RWPE2 (cell line): ENCODE measurements around the gene HOXB6.

ENCODE experiments used
- ATAC-seq: fragments of 200-7000 bp; cut with Tn5 transposase; 3 replicates; pipeline ENCODE4 v1.9.1; 2021; ENCODE audit warnings: low read depth
- DNase-seq: peaks from one replicate; pipeline ENCODE4 v3.0.0-alpha.2; 2020; ENCODE audit warnings: low spot score
- H3K27ac ChIP-seq: fragments of 450-650 bp; 2 replicates; pipeline ENCODE4 v1.5.1; 2017; ENCODE audit warnings: mild to moderate bottlenecking; ENCODE audit not compliant: poor library complexity, severe bottlenecking
- H3K27me3 ChIP-seq: fragments of 250-450 bp; sonication (Bioruptor Pico); 2 replicates; pipeline ENCODE4 v1.5.1; 2021; ENCODE audit warnings: mild to moderate bottlenecking, moderate library complexity; ENCODE audit not compliant: insufficient read depth, poor library complexity, severe bottlenecking
- H3K36me3 ChIP-seq: fragments of 250-450 bp; sonication (Bioruptor Pico); 2 replicates; pipeline ENCODE4 v1.5.1; 2020; ENCODE audit warnings: low read depth, mild to moderate bottlenecking, moderate library complexity
- H3K4me1 ChIP-seq: fragments of 250-450 bp; sonication (Bioruptor Pico); 2 replicates; pipeline ENCODE4 v1.5.1; 2021; ENCODE audit warnings: mild to moderate bottlenecking, moderate library complexity; ENCODE audit not compliant: insufficient read depth, poor library complexity, severe bottlenecking
- H3K4me3 ChIP-seq: fragments of 250-450 bp; sonication (Bioruptor Pico); 2 replicates; pipeline ENCODE4 v1.5.1; 2021; ENCODE audit warnings: mild to moderate bottlenecking, moderate library complexity; ENCODE audit not compliant: severe bottlenecking
- H3K9me3 ChIP-seq: fragments of 250-450 bp; sonication (Bioruptor Pico); 2 replicates; pipeline ENCODE4 v1.5.1; 2021; ENCODE audit warnings: mild to moderate bottlenecking, moderate library complexity; ENCODE audit not compliant: severe bottlenecking
- TF ChIP-seq, protein P1 (sequence below): fragments of 450-650 bp; IDR thresholded peaks from one replicate; pipeline ENCODE4 v1.5.1; 2017; ENCODE audit warnings: mild to moderate bottlenecking, moderate library complexity; ENCODE audit not compliant: poor library complexity, severe bottlenecking

The HOXB6 gene

DNA sequence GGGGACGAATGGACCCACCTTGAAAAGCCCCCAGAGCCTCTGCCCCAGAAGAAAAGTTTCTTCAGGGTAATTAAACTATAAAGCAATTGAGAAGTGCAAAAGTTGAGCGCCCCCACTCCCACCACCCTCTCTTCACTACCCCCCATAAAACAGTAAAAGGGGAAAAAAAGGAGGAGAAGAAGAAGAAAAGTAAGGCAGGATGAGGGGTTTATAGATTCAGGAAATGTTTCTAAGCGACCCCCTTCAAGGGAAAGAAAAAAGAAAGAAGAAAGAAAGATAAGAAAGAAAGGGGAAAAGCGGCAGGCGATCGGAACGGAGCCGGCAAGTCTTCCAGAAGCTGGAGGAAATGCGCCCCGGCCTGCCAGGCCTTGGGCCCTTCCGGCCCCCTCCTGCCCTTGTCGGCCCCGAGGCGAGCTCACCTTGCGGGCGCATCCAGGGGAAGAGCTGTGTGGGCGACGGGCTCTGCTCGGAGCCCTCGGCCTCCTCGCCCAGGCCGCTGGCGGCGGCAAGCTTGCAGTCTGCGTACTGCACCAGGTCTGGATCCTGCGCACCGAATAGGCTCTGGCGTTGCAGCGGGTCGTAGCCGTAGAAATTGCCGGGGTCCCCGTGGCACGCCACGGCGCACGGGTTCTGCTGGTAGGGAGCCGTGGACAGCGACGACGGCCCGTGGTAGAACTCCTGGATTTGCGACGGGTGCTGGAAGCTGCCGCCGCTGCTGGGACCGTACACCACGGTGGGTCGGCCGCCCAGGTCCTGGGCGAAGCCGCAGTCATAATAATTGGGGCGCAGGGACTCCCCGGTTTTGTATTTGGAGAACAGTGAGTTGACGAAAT is 9.3 kb upstream of the HOXB6 start:
- ATAC-seq, result 0 out of 3 replicates have a peak, but pooled peaks have one; percentile 8
- Histone ChIP-seq H3K36me3 (no peaks in the 10 kb centered on the region), H3K4me1 (peaks cover 9% of the 10 kb centered on the region), H3K4me3 (no peak overlapping the region), H3K9me3 (no peaks in the 10 kb centered on the region), H3K27ac (no peak overlapping the region), H3K27me3 (peaks cover 55% of the 10 kb centered on the region)
- no peak for DNase-seq
- TF ChIP-seq, protein P1, sequence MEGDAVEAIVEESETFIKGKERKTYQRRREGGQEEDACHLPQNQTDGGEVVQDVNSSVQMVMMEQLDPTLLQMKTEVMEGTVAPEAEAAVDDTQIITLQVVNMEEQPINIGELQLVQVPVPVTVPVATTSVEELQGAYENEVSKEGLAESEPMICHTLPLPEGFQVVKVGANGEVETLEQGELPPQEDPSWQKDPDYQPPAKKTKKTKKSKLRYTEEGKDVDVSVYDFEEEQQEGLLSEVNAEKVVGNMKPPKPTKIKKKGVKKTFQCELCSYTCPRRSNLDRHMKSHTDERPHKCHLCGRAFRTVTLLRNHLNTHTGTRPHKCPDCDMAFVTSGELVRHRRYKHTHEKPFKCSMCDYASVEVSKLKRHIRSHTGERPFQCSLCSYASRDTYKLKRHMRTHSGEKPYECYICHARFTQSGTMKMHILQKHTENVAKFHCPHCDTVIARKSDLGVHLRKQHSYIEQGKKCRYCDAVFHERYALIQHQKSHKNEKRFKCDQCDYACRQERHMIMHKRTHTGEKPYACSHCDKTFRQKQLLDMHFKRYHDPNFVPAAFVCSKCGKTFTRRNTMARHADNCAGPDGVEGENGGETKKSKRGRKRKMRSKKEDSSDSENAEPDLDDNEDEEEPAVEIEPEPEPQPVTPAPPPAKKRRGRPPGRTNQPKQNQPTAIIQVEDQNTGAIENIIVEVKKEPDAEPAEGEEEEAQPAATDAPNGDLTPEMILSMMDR, result no peak

DNA sequence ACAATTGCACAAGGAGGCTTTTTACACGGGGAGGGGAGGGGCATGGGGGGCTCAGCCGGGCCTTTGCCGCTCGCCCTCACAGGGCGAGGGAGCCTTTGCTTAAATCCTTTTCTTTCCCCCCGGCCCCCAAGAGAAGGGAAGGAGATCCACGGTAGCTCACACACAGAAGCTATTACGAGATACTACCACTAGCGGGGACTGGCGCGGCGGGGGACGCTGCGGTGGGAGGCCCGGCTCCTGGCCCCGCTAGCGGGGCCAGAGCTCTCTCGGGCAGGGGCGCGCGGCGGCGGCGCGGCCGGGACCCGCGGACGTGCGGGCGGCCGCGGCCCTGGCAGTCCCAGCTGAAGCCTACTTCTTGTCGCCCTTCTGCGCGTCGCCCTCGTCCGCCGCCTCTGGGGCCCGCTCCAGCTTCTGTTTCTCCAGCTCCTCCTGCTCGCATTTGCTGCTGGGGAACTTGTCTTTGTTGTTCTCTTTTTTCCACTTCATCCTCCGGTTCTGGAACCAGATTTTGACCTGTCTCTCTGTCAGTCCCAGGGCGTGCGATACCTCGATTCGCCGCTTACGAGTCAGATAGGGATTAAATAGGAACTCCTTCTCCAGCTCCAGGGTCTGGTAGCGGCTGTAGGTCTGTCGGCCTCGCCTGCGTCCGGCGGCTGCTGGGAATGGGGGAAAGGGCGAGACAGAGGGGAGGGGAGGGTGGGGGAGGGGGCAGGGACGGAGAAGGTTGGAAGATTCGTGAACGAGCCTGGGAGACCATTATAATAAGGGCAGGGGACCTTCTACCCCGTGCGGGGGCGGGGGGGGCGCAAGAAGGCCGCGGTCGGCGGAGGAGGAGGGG is 8.3 kb upstream of the HOXB6 start:
- H3K27ac ChIP-seq, result no peak overlapping the region
- no peaks in the 10 kb centered on the region for H3K9me3 ChIP-seq
- H3K27me3 ChIP-seq, result peaks cover 45% of the 10 kb centered on the region
- ATAC-seq, result peak; percentile 33
- DNase-seq, result no peak
- H3K4me3 ChIP-seq, result peak overlapping the region; percentile 35
- TF ChIP-seq, protein P1, result peak; percentile 41
- H3K36me3 ChIP-seq, result no peaks in the 10 kb centered on the region
- H3K4me1 ChIP-seq, result peaks cover 5% of the 10 kb centered on the region

DNA sequence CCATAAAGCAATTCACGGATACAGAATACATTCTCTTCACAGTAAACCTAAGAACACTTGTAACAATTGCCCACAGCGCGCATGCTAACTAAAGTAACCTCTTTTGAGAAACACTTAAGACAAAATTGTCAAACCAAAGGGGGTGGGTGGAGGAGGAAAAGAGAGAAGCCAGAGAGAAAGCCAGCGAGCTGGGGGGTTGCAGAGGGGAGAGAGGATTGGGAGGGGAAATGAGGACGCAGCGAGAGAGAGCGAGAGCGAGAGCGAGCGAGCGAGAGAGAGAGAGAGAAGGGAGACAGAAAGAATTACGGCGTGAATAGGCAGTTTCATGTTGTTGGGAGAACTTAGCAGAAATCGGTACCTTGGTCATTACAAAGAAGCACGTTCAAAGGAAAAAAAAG is 7.7 kb upstream of the HOXB6 start:
- TF ChIP-seq, protein P1, result no peak
- no peak for ATAC-seq
- Histone ChIP-seq H3K27ac (no peak overlapping the region), H3K4me1 (peaks cover 5% of the 10 kb centered on the region), H3K36me3 (no peaks in the 10 kb centered on the region), H3K9me3 (no peaks in the 10 kb centered on the region), H3K4me3 (peak overlapping the region; percentile 35), H3K27me3 (peaks cover 39% of the 10 kb centered on the region)
- no peak for DNase-seq

DNA sequence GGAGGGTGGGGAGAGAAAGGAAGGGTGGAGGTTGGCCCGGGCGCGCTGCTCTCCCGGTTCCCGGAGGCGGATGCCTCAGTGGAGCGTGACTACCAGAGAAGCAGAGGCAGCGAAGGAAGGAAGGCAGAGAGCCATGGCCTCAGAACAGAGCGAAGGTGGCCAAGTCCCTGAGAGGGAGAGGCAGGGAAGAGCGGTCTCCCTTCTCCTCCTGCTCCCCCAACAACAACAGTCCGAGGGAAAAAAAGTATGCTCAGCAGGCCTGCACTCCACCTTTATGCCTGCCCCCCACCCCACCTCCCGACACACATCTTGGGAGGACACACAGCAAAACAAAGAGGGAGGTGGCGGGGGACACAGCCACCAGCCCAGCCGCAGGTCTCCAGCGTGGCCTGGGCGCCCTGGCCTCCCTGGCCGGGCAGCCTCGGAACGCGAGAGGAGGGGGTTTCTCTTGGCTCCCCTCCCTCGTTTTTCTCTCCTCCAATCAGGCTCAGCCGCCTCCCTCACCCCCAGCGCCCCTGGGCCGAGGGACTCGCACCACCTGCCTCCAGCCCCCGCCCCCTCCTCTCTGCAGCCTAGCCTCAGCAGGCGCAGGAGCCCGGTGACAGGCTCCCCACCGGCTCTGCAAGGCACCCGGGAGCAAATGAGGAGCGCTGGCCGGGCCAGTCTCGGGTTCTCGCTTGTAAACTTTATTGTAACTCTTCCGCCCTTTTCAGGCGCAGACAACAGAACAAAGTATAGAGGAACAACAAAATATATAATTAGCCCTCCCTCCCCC is 7.1 kb upstream of the HOXB6 start:
- H3K4me3 ChIP-seq, result peak overlapping the region; percentile 35
- H3K36me3 ChIP-seq, result no peaks in the 10 kb centered on the region
- ATAC-seq, result peak; percentile 10; the same call in 2 of the 3 replicates
- no peaks in the 10 kb centered on the region for H3K9me3 ChIP-seq
- peaks cover 5% of the 10 kb centered on the region for H3K4me1 ChIP-seq
- TF ChIP-seq, protein P1, result no peak
- peaks cover 33% of the 10 kb centered on the region for H3K27me3 ChIP-seq
- peak overlapping the region; percentile 66 for H3K27ac ChIP-seq
- DNase-seq, result no peak
